GM21526 (cell line): ENCODE measurements around the gene EN2.

ENCODE experiments used
- ATAC-seq: cut with Tn5 transposase; IDR thresholded peaks from one replicate; pipeline ENCODE4 v1.9.1; 2021; ENCODE audit warnings: moderate library complexity; ENCODE audit not compliant: unreplicated experiment, low FRiP score

The EN2 gene

GRCh38 chr7:155461631-155462030 lies 3.7 kb downstream of the EN2 start:
- no peak for ATAC-seq

DNA sequence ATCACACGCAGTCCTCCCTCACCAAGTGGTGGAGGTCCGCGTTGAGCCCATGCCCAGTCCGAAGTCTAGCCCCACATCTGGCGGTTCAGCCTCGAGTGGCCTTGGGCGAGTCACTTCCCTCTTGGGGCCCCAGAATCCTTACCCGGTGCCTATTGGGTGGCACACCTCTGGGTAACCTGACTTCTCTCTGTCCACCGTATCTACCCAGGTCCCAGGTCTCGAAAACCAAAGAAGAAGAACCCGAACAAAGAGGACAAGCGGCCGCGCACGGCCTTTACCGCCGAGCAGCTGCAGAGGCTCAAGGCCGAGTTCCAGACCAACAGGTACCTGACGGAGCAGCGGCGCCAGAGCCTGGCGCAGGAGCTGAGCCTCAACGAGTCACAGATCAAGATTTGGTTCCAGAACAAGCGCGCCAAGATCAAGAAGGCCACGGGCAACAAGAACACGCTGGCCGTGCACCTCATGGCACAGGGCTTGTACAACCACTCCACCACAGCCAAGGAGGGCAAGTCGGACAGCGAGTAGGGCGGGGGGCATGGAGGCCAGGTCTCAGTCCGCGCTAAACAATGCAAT lies 4.3 kb downstream of the EN2 start:
- ATAC-seq, result no peak

- no peak for ATAC-seq
These were observed 5.3 kb downstream of the EN2 start for GRCh38 chr7:155463114-155463811.

DNA sequence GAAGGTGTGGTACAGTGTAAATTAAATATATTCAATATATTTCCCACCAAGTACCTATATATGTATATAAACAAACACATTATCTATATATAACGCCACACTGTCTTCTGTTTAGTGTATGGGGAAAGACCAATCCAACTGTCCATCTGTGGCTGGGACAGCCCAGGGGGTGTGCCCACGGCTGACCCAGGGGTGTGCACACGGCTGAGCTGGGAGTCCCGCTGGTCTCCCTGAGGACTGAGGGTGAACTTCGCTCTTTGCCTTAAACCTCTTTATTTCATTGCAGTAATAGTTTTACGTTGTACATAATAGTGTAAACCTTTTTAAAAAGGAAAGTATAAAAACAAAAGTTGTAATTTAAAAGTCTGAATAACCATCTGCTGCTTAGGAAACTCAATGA lies 6.3 kb downstream of the EN2 start:
- ATAC-seq, result no peak

DNA sequence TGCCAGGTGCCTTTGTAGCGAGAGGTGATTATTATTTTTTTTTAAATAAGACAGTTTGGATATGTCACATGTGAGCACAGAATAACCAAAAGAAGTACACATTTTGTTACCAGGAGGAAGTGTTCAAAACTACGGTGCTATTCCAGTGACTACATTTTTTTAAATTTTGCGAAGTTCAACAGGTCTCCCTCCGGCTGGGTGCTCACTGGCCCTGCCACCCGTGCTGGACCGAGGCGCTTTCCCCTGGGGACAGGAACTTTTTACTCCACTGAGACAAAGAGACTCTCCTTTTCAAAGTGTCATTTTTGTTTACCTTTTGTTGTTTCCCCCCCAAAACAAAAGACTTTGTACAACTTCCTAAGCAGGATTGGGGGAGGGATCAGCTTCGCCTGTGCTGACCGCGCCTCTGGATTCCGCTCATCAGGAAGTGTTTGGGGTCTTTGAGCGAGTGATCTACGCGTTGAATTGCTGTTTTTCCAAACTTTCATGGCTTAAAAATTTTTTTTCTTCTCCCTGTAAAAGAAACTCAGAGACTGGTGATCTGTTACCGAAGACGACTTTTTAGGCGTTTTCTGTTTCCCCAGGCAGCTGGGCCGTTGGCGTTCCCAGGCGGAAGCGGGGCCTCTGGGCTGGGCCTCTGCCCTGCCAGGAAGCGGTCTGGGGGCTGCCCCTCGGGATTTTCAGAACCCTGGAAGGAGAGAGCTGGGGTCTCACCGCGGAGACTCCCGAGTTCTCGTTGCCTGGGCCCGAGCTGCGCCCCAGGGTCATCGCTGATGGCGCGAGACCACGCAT lies 7.2 kb downstream of the EN2 start:
- no peak for ATAC-seq

GRCh38 chr7:155465761-155466141 lies 7.8 kb downstream of the EN2 start:
- no peak for ATAC-seq

- no peak for ATAC-seq
These were observed 8.3 kb downstream of the EN2 start for GRCh38 chr7:155466142-155466813.

DNA sequence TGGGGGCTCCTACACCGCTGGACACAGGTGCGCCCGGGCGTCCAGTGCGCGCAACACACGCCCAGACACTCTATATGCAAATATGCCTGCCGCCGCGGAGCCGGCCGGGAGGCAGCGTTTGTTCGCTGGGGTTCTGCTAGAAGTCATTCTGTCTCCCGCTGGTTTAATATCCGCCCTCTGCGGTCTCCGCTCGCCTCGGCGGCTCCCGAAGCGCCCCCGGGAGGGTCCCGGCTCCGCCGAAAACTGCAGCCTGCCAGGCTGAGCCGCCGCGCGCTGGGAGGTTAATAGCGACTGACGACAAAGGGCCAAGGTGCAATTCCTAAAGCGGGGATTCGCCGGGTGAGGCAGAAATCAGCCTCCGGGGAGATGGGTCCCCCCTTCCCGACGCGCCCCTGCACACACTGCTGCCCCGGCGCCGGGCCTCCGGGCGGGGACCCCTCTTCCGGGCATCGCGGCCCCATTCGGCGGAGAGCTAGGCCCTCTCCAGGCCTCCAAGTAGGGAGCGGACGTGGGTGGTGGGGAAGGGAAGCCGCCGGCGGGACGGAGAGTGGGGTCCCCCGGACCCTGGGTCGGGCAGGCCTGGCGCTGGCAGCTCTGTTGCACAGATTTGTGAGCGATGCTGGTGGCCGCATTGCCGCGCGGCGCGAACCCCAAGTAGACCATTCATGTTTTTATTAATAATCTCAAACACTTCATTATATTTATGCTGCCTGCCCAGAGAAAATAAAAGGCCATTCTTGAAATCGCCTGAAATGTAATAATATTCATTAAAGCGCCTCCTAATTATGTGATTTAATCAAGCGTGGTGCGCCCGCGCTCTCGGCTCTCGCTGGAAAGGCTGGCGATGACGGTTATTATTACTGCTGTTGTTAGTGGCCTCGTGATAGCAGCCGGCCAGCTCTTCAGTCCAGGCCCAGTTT lies 9.1 kb downstream of the EN2 start:
- peak; percentile 57 for ATAC-seq

DNA sequence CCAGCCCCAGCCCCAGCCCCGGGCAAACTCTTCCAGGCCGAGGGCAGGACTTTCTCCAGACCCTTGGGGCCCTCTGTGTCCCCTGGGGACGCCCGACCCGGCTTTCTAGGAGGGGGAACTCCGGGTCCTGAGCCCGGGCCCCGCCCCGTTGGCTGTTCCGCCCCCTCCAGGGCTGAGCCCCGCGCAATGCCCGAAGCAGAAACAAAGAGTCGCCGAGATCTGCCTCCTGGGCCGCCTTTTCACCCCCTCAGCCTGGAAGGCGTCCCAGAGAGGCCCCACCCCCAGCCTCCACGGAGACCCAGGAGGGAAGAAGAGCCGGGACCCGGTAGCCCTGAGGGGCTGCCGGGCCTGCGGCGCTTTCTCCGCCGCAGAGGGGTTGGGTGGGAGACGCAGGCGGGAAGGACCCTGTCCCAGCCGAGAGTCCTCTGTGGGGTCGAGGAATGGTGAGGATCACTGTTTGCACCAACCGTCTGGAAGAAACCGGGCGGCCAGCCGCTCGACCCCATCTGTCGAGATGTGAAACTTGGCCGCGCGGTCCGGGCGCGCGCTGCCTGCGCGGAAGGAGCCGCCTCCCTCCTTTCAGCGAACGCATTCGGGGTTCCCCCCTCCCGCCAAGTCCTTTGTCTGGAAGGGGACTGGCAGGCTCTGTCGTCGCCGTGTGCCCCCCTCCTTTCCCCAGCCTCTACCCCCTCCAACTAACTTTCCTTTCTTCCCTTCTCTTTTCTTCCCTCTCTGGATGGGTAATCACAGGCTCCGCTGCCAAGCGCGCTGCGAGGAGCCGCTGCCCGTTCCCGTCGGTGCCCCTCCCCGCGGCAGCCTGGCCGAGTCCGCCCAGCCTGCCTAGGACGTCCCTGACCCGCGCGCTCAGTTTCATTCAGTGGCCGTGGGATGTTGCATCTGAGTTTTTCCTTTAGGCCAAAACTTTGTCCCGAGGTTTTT lies 10.2 kb downstream of the EN2 start:
- ATAC-seq, result no peak

DNA sequence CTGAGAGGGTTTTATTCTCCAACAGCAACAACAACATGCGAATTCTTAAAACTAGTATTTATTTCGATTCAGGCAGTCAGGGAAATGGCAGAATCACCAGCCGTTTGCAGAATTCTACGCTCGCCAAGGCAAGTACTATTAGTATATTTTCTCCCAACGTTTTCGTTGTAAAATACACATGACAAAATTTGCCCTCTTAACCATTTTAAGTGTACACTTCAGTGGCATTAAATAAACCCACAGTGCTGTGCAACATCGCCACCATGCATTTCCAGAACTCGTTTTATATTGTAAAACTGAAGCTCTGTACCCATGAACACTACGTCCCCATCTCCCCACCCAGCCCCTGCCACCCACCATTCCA lies 10.8 kb downstream of the EN2 start:
- ATAC-seq, result no peak

DNA sequence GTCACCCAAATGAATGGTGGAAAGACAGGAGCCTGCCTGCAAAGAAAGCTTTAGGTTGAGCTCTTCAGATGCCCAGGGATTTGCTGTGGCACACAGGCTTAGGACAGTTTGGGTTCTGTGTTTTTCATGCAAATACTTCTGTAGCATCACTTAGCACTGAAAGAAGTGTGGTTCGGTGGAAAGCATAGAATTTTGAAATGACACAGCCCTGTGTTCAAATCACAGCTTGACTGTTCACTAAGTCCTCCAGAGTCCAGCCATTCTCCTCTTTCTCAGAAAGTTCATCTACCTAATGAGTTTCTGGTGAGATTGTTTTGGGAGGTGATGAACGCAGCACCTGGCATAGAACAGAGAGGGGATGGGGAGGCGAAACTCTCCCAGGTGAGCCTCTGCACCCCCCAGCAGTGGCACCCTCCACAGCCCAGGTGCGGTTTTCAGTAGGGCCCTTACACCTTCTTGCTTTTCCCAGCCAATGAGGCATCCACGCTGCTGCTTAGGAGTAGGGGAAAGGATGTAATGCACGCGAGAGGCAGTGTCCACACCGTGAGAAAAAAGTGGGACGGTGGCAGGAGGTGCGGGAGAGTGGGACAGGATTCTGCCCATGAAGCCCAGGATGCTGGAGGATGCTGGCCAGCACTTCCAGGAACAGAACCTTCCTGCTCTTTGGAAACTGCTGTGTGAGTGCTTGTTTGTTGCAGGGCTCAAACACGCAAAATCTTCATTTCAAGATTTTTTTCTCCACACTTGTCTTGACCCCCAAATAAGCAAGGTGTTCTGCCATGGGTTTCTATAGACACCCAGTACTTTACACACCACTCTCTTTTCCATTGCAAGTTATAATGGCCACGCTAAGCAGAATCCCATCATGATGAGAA lies 11.6 kb downstream of the EN2 start:
- ATAC-seq, result no peak

GRCh38 chr7:155470186-155470487 lies 12.2 kb downstream of the EN2 start:
- no peak for ATAC-seq

GRCh38 chr7:155470686-155471638 lies 13.0 kb downstream of the EN2 start:
- no peak for ATAC-seq

DNA sequence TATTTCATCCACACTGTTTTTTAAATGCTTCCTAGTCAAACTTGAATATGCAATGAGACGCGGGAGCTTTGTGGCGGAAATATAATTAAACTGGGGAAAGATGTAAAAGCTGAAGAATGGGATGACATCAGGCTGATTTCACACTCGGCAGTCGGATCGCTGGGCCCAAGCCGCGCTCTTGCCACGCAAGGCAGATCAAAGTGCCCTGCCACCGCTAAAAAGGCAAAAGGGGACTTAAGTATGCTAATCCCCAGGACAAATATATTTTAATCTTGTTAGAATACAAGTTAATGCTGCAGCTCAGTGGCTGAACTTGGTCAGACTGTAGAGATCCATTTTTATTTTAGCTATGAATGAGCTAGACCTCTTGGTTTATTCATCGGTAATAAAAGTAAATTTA lies 13.8 kb downstream of the EN2 start:
- no peak for ATAC-seq

DNA sequence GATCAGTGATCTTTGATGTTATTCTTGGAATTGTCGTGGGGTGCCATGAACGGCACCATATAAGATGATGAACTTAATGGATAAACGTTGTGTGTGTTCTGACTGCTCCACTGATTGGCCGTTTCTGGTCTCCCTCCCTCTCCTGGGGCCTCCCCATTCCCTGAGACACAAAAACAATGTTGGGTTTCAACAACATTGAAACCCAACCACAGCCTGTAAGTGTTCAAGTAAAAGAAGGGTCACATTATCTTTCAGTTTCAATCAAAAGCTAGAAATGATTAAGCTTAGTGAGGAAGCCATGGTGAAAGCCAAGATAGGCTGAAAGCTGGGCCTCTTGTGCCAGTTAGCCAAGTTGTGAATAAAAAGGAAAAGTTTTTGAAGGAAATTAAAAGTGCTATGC lies 19.5 kb downstream of the EN2 start:
- ATAC-seq, result peak; percentile 95

- ATAC-seq, result no peak
These were observed 23.8 kb downstream of the EN2 start for GRCh38 chr7:155481764-155482163.

- ATAC-seq, result no peak
These were observed 24.7 kb downstream of the EN2 start for GRCh38 chr7:155482511-155483183.
